Heart left ventricle (tissue), 16 donors: ENCODE measurements around the gene PKP1. TPM values are rescaled to one million over a fixed set of nuclear protein-coding genes. Genes with fewer than 3 reads are reported as not detected.
A peak's percentile ranks its signal among the peaks of the same experiment; 100 is the strongest.

Source experiments
- ATAC-seq, 4 donors: fragments of 200-7000 bp; cut with Tn5 transposase; one replicate each; pipeline ENCODE4 v1.9.1; 2020 to 2022; ENCODE audit warnings: moderate library complexity in 4 of 4, mild to moderate bottlenecking in 3 of 4, moderate number of reproducible peaks in 1 of 4
- DNase-seq, 5 donors: peaks; one replicate each; pipeline ENCODE4 v3.0.0-alpha.2; 2020
- H3K27ac ChIP-seq, 12 donors: fragments of 200-600 bp; sonication (generic) in 4 of 12; one replicate each; pipeline versions ENCODE4 v1.5.0 to v1.8.0; 2016 to 2022; ENCODE audit warnings: mild to moderate bottlenecking in 2 of 12
- H3K27me3 ChIP-seq, 9 donors: fragments of 200-600 bp; sonication (generic) in 2 of 9; one replicate each; pipeline versions ENCODE4 v1.5.1 to v1.8.0; 2016 to 2022; ENCODE audit warnings: mild to moderate bottlenecking in 3 of 9
- H3K36me3 ChIP-seq, 9 donors: fragments of 200-600 bp; sonication (generic) in 2 of 9; one replicate each; pipeline versions ENCODE4 v1.5.0 to v1.8.0; 2018 to 2022; ENCODE audit warnings: mild to moderate bottlenecking in 2 of 9
- H3K4me1 ChIP-seq, 12 donors: fragments of 200-600 bp; sonication (generic) in 4 of 12; one replicate each; pipeline versions ENCODE4 v1.5.0 to v1.8.0; 2016 to 2022; ENCODE audit warnings: mild to moderate bottlenecking in 3 of 12
- H3K4me3 ChIP-seq, 12 donors: fragments of 200-600 bp; sonication (generic) in 4 of 12; one replicate each; pipeline versions ENCODE4 v1.5.0 to v1.8.0; 2017 to 2022; ENCODE audit warnings: mild to moderate bottlenecking in 9 of 12, moderate library complexity in 4 of 12
- H3K9me3 ChIP-seq, 12 donors: fragments of 200-600 bp; sonication (generic) in 4 of 12; one replicate each; pipeline versions ENCODE4 v1.5.0 to v1.8.0; 2016 to 2022; ENCODE audit warnings: mild to moderate bottlenecking in 1 of 12
- CTCF ChIP-seq, 12 donors: fragments of 200-600 bp; sonication (generic) in 4 of 12; IDR thresholded peaks; one replicate each; pipeline versions ENCODE4 v1.5.0 to v1.8.0; 2018 to 2022; ENCODE audit warnings: antibody characterized with exemption in 12 of 12, mild to moderate bottlenecking in 5 of 12
- POLR2A ChIP-seq, 2 donors: fragments of 450-650 bp; IDR thresholded peaks; one replicate each; pipeline ENCODE4 v1.6.1; 2017; ENCODE audit warnings: antibody characterized with exemption in 2 of 2, mild to moderate bottlenecking in 2 of 2, moderate library complexity in 2 of 2
- WGBS, 4 donors: extraction: QIAGEN DNeasy Blood & Tissue Kit in 2 of 4; methylation state at CpG; one replicate each; pipeline versions ENCODE4 v1.1.5 to v1.1.7; 2013 to 2018; 5-methylcytosine and 5-hydroxymethylcytosine counted together
- intact Hi-C, 10 donors: fragments of 100-400 bp; cut with DNase I; formaldehyde crosslinking; loops; one replicate each; pipeline versions ENCODE4 v1.11.1 to v1.14.2; 2022
- polyA plus RNA-seq, 2 donors: library from polyadenylated mRNA; stranded (reverse); fragments of 200-250 nt; gene quantifications; one replicate each; pipeline ENCODE4 v1.2.3, GENCODE V29; 2013
- total RNA-seq, 9 donors: library from RNA; depleted of rRNA in 2 of 9; stranded (reverse); fragments of >200 nt in 2 of 9; fragmentation: NEBNext Ultra II Directional in 3 of 9; extraction: Animal tissue kit (Norgen Biotek cat#: 25700) in 3 of 9; gene quantifications; one replicate each; pipeline versions ENCODE4 v1.1.0 to v1.2.4, GENCODE V29; 2016 to 2023
- donor health status: ischemic (EF 13 %, LVEDD 7.1; RV severe dilation, severe dysfunction).
- donor health status: healthy with polysubstance abuse.
- donor health status: DM: no; HTN: yes; CAD: no.
- donor health status: DM: no; HTN: no; CAD: no.
- donor health status: ischemic (EF 25% LVEDD 6.9; RV normal size, moderate dysfunction).
- donor health status: ischemic (EF 25% LVEDD 5.7; RV mildly dilated, moderate dysfunction).
- donor health status: healthy.
- donor health status: DM: yes; HTN: yes; CAD: no.
- donor health status: ischemic (EF 35%, LVEDD 5.7; RV mildly dilated, moderate dysfunction).
- donor health status: nonischemic (EF 11% LVEDD 7.7; RV severe dilation, severe dysfunction).
- donor health status: DM: yes; HTN: yes; CAD: no.
- donor health status: PGD.
- donor health status: ischemic (EF 29% LVEDD 5.4; RV normal size, mild dysfunction).
- donor health status: nonischemic (EF 23%, LVEDD 6.1; RV moderate dilation, normal function).

The PKP1 gene
- total and polyA plus RNA-seq, 11 donors: 0.09 to 1.6 (median 0.32) TPM; not detected in 3

- intact Hi-C loops: loop anchor here in 6 of 10 donors (5.0 kb wide), 6 partner anchors 33 to 167 kb away; no protein-coding TSS in a partner anchor
- no peak overlapping the region for H3K4me3 ChIP-seq
- H3K27me3 ChIP-seq: no peaks in the 10 kb centered on the region
- no peak overlapping the region for H3K27ac ChIP-seq
- H3K4me1 ChIP-seq: peaks cover 0 to 13% (median 0%) of the 10 kb centered on the region in 12 donors
- 96 to 100% (median 97%) methylated on average over 5 of the region's 5 CpGs for WGBS, 4 donors
- H3K9me3 ChIP-seq: peaks cover 0 to 11% (median 0%) of the 10 kb centered on the region in 12 donors
- no peaks in the 10 kb centered on the region for H3K36me3 ChIP-seq
- DNase-seq: peak in 1 of 5 donors; percentile 24
- TF ChIP-seq CTCF (IDR thresholded peaks at IDR 0.05): no peak
- no peak for ATAC-seq
Measured at GRCh38 chr1:201345081-201345355, 61.7 kb downstream of the PKP1 start.

- Histone ChIP-seq H3K27ac (no peak overlapping the region), H3K27me3 (no peaks in the 10 kb centered on the region), H3K4me1 (peaks cover 0 to 13% (median 0%) of the 10 kb centered on the region in 12 donors), H3K36me3 (no peaks in the 10 kb centered on the region), H3K4me3 (no peak overlapping the region), H3K9me3 (peaks cover 0 to 8% (median 0%) of the 10 kb centered on the region in 12 donors)
- TF ChIP-seq CTCF (IDR thresholded peaks at IDR 0.05) (peak; percentile 44 to 77 (median 60)), POLR2A (IDR thresholded peaks at IDR 0.05) (no peak)
- DNase-seq: peak in 3 of 5 donors; percentile 40 to 46 (median 41)
- intact Hi-C loops: loop anchor here in 8 of 10 donors (1.0 to 5.0 kb wide), 9 partner anchors 34 to 166 kb away; no protein-coding TSS in a partner anchor
- peak in 3 of 4 donors; percentile 17 to 56 (median 38) for ATAC-seq
- WGBS, 4 donors: 48 to 62% (median 58%) methylated on average over 5 of the region's 5 CpGs
Measured at GRCh38 chr1:201346337-201346939, 63.1 kb downstream of the PKP1 start.

- Histone ChIP-seq H3K36me3 (no peaks in the 10 kb centered on the region), H3K27ac (no peak overlapping the region), H3K4me1 (peaks cover 0 to 13% (median 0%) of the 10 kb centered on the region in 12 donors), H3K27me3 (no peaks in the 10 kb centered on the region), H3K4me3 (no peak overlapping the region), H3K9me3 (peaks cover 0 to 3% (median 0%) of the 10 kb centered on the region in 12 donors)
- DNase-seq (no peak), ATAC-seq (peak in 1 of 4 donors; percentile 2)
- intact Hi-C loops: loop anchor here in 8 of 10 donors (1.0 to 5.0 kb wide), 9 partner anchors 35 to 165 kb away; no protein-coding TSS in a partner anchor
- no peak for TF ChIP-seq POLR2A (IDR thresholded peaks at IDR 0.05)
- TF ChIP-seq CTCF (IDR thresholded peaks at IDR 0.05): no peak
- WGBS, 4 donors: 20 to 57% (median 49%) methylated on average over 2 of the region's 2 CpGs
Measured at GRCh38 chr1:201346987-201347386, 63.7 kb downstream of the PKP1 start.

- intact Hi-C loops: loop anchor here in 8 of 10 donors (1.0 to 5.0 kb wide), 9 partner anchors 35 to 165 kb away; no protein-coding TSS in a partner anchor
- DNase-seq (peak in 3 of 5 donors; percentile 8 to 19 (median 15)), ATAC-seq (no peak)
- Histone ChIP-seq H3K27ac (no peak overlapping the region), H3K4me1 (peaks cover 0 to 13% (median 0%) of the 10 kb centered on the region in 12 donors), H3K27me3 (no peaks in the 10 kb centered on the region), H3K36me3 (no peaks in the 10 kb centered on the region), H3K4me3 (no peak overlapping the region), H3K9me3 (no peaks in the 10 kb centered on the region)
- 37 to 47% (median 38%) methylated on average over 7 of the region's 7 CpGs for WGBS, 4 donors
- TF ChIP-seq POLR2A (IDR thresholded peaks at IDR 0.05) (no peak), CTCF (IDR thresholded peaks at IDR 0.05) (no peak)
Measured at GRCh38 chr1:201347498-201348210, 64.3 kb downstream of the PKP1 start.
